ENCODE results near the gene FAM174C.
A peak's percentile ranks its signal among the peaks of the same experiment; 100 is the strongest.
"Not testable (repeated sequence)": the region's sequence is repeated elsewhere in the genome, so short reads cannot be mapped to it uniquely, and the experiment has no call there.

The FAM174C gene

GRCh38 chr19:1236576-1236975, 38.8 kb upstream of the FAM174C start:
- peak in 2 of 10 donors; percentile 87 to 89 for DNase-seq
- intact Hi-C loops (cut with DNase I) = loop anchor here (5.0 kb wide), 1 partner anchor 124 kb away; no protein-coding TSS in a partner anchor

GRCh38 chr19:1237027-1237659, 38.2 kb upstream of the FAM174C start:
- no peak for DNase-seq
- intact Hi-C loops (cut with DNase I) = loop anchor here (5.0 kb wide), 1 partner anchor 125 kb away; no protein-coding TSS in a partner anchor

- peak in 4 of 10 donors; percentile 45 to 91 (median 77) for DNase-seq
- intact Hi-C loops (cut with DNase I) = loop anchor here (5.0 kb wide), 1 partner anchor 126 kb away; no protein-coding TSS in a partner anchor
Measured at GRCh38 chr19:1237754-1238368, 37.5 kb upstream of the FAM174C start, which contains the start of gene CBARP. CBARP (minus strand) TSS chr19:1238005; CDS start chr19:1236100, 1,905 bp downstream.

GRCh38 chr19:1238369-1239303, 36.7 kb upstream of the FAM174C start:
- no peak for DNase-seq
- intact Hi-C loops (cut with DNase I) = loop anchor here (5.0 kb wide), 1 partner anchor 126 kb away; no protein-coding TSS in a partner anchor

GRCh38 chr19:1239420-1239795, 35.9 kb upstream of the FAM174C start:
- no peak for DNase-seq
- intact Hi-C loops (cut with DNase I) = loop anchor here (5.0 kb wide), 1 partner anchor 127 kb away; no protein-coding TSS in a partner anchor

- intact Hi-C loops (cut with DNase I) = loop anchor here (1.0 to 5.0 kb wide), 2 partner anchors 19 to 128 kb away; no protein-coding TSS in a partner anchor
- DNase-seq = peak; percentile 73 to 99 (median 88)
Measured at GRCh38 chr19:1239796-1240737, 35.3 kb upstream of the FAM174C start.

GRCh38 chr19:1240925-1241324, 34.4 kb upstream of the FAM174C start:
- intact Hi-C loops (cut with DNase I) = loop anchor here (1.0 kb wide), 1 partner anchor 20 kb away; no protein-coding TSS in a partner anchor
- DNase-seq = peak in 1 of 10 donors; percentile 82

- DNase-seq = peak; percentile 92 to 99 (median 93)
- intact Hi-C loops (cut with DNase I) = no loop called here
Measured at GRCh38 chr19:1241417-1242095, 33.8 kb upstream of the FAM174C start, which contains the start of gene ATP5F1D. ATP5F1D (plus strand) TSS chr19:1241751; CDS start chr19:1241851, 100 bp downstream.

GRCh38 chr19:1243768-1244692, 31.3 kb upstream of the FAM174C start:
- DNase-seq = peak; percentile 73 to 97 (median 86)
- intact Hi-C loops (cut with DNase I) = loop anchor here (1.0 kb wide), 1 partner anchor 23 kb away; no protein-coding TSS in a partner anchor

- intact Hi-C loops (cut with DNase I) = loop anchor here (1.0 kb wide), 1 partner anchor 22 kb away; no protein-coding TSS in a partner anchor
- DNase-seq = no peak
Measured at GRCh38 chr19:1244693-1245451, 30.5 kb upstream of the FAM174C start.

- no peak for DNase-seq
- intact Hi-C loops (cut with DNase I) = no loop called here
Measured at GRCh38 chr19:1245494-1246264, 29.7 kb upstream of the FAM174C start.

GRCh38 chr19:1246265-1247087, 28.9 kb upstream of the FAM174C start:
- DNase-seq; intact Hi-C loops (cut with DNase I): not testable (repeated sequence)

- intact Hi-C loops (cut with DNase I) = no loop called here
- DNase-seq = no peak
Measured at GRCh38 chr19:1247748-1248138, 27.6 kb upstream of the FAM174C start.

GRCh38 chr19:1248139-1248785, 27.1 kb upstream of the FAM174C start, which contains the start of gene MIDN:
MIDN (plus strand) TSS chr19:1248583; CDS start chr19:1250297, 1,714 bp downstream.
- intact Hi-C loops (cut with DNase I) = no loop called here

More at GRCh38 chr19:1248139-1248785, 27.1 kb upstream of the FAM174C start, which contains the start of gene MIDN:
- DNase-seq = peak in 5 of 10 donors; percentile 60 to 93 (median 68)

Data from posterior cingulate gyrus (tissue), 11 donors.